Measurements from ENCODE around the gene TCF7L2. TPM values are rescaled to one million over a fixed set of nuclear protein-coding genes. Genes with fewer than 3 reads are reported as not detected.

TCF7L2 gene
- total RNA-seq, 2 experiments from 2014 or later = 0.60 to 0.81 TPM

DNA sequence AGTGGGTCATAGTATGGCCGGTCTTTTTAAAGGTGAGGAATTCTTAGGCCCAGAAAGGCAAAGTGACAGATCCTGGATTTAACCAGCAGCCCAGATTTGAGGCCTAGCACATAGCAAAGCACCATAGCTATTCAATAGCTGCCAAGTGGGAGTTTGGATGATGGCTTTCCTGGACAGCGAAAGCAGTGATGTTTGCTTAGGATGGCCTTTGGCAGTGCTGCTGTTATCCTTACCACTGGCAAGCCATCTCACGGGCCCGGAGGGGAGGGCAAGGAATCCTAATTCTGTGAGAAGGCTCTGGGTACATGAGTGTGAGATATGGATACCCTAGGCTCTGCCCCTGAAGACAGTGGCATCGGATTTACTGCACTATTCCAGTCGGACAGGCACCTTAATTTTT, 50.4 kb downstream of the TCF7L2 start:
- ChIA-PET POLR2A (no interaction called here), CTCF (no interaction called here)
- DNase-seq = no peak
- Mint-ChIP-seq H3K4me3 (no peak overlapping the region), H3K27ac (no peak overlapping the region), H3K9me3 (no peaks in the 10 kb centered on the region), H3K36me3 (ENCODE audit: low read depth) (no peaks in the 10 kb centered on the region), H3K27me3 (peaks cover 67% of the 10 kb centered on the region), H3K4me1 (no peaks in the 10 kb centered on the region)

DNA sequence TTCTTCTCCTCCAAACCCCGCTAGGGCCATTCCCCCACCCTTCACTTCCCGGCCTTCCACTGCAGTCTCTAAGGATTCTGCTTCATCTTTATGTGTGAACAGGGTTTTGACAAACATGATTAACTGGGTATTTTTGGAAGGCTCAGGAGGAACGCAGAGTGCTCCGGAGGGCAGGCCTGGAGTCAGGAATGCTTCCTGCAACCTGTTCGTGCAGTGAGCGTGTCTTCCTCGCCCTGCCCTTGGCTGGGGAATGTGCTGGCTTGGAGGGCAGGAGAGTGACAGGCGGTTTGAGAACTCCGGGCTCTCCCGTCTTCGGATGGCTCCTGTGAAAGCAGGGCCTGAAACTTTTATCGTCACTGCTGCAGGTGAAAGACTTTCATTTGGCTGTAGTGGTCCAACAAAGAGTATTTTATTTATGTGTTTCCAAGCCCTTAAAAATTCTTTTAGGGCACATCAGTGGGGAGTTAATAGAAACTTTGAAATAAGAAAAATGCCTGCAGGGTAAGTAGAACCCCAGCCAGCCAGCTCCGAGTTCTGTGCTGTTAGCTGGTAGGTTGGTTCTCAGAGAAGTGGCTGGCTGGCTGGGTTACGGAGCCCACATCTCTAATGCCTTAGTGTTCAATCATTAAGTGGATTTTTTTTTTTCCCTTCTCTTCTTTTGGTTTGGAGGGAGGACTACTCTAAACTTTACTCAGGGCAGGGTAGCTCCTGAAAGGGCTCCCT, 51.0 kb downstream of the TCF7L2 start:
- H3K27me3 Mint-ChIP-seq = peaks cover 67% of the 10 kb centered on the region
- ChIA-PET POLR2A (no interaction called here), CTCF (no interaction called here)
- no peak overlapping the region for H3K27ac Mint-ChIP-seq
- no peaks in the 10 kb centered on the region for H3K9me3 Mint-ChIP-seq
- DNase-seq = no peak
- H3K4me3 Mint-ChIP-seq = no peak overlapping the region
- H3K4me1 Mint-ChIP-seq = no peaks in the 10 kb centered on the region
- no peaks in the 10 kb centered on the region for H3K36me3 Mint-ChIP-seq (ENCODE audit: low read depth)

- Mint-ChIP-seq H3K27ac (no peak overlapping the region), H3K4me1 (peaks cover 5% of the 10 kb centered on the region), H3K36me3 (ENCODE audit: low read depth) (no peaks in the 10 kb centered on the region), H3K4me3 (no peak overlapping the region), H3K9me3 (no peaks in the 10 kb centered on the region), H3K27me3 (peaks cover 68% of the 10 kb centered on the region)
- CTCF ChIA-PET = no interaction called here
- POLR2A ChIA-PET = no interaction called here
- DNase-seq = no peak
Measured at GRCh38 chr10:113001599-113002448, 51.8 kb downstream of the TCF7L2 start.

DNA sequence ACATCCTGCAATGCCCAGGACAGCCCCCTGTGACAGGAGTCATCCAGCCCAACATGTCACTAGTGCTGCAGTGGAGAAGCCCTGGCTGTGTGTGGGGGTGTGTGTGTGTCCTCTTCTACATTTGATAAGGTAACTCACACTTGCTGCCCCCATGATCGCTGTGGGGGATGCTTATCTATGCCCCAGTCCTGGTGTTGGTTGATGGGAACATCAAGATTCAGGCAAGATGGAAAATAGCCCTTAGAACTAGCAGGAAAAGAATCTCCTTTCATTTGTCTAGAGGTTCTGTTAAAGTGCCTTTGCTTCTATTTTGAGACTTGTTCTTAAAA, 52.4 kb downstream of the TCF7L2 start:
- peaks cover 67% of the 10 kb centered on the region for H3K27me3 Mint-ChIP-seq
- DNase-seq = no peak
- H3K4me1 Mint-ChIP-seq = peaks cover 11% of the 10 kb centered on the region
- CTCF ChIA-PET = no interaction called here
- no peak overlapping the region for H3K4me3 Mint-ChIP-seq
- no peak overlapping the region for H3K27ac Mint-ChIP-seq
- no peaks in the 10 kb centered on the region for H3K9me3 Mint-ChIP-seq
- POLR2A ChIA-PET = no interaction called here
- H3K36me3 Mint-ChIP-seq (ENCODE audit: low read depth) = no peaks in the 10 kb centered on the region

- H3K4me3 Mint-ChIP-seq = no peak overlapping the region
- ChIA-PET CTCF (no interaction called here), POLR2A (no interaction called here)
- H3K4me1 Mint-ChIP-seq = peaks cover 17% of the 10 kb centered on the region
- H3K9me3 Mint-ChIP-seq = no peaks in the 10 kb centered on the region
- H3K27me3 Mint-ChIP-seq = peaks cover 67% of the 10 kb centered on the region
- H3K27ac Mint-ChIP-seq = no peak overlapping the region
- no peak for DNase-seq
- no peaks in the 10 kb centered on the region for H3K36me3 Mint-ChIP-seq (ENCODE audit: low read depth)
Measured at GRCh38 chr10:113003052-113003451, 53.0 kb downstream of the TCF7L2 start.

GRCh38 chr10:113004069-113004618, 54.1 kb downstream of the TCF7L2 start:
- H3K27ac Mint-ChIP-seq = no peak overlapping the region
- DNase-seq = no peak
- H3K36me3 Mint-ChIP-seq (ENCODE audit: low read depth) = no peaks in the 10 kb centered on the region
- POLR2A ChIA-PET = no interaction called here
- CTCF ChIA-PET = no interaction called here
- H3K27me3 Mint-ChIP-seq = peaks cover 73% of the 10 kb centered on the region
- no peak overlapping the region for H3K4me3 Mint-ChIP-seq
- H3K4me1 Mint-ChIP-seq = peaks cover 21% of the 10 kb centered on the region
- H3K9me3 Mint-ChIP-seq = no peaks in the 10 kb centered on the region

DNA sequence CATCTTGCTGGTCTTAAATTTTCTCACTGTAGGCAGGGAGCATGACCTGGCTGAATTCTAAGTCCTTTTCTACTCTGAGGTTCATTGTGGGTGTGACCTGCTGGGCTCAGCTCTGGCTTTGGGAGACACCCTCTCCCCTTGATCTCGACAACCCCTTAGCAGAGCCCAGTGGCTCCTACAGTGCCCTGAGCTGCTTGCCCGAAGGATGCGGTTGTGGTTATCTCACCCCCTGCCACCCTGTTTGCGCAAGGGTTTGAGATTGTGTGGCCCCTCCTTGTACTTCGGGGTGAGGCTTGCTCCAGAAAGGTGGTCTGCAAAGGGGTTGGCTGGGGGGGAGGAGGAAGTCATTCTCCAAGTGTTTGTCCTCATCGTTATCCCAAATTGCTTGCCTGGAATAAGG, 55.3 kb downstream of the TCF7L2 start:
- Mint-ChIP-seq H3K9me3 (peaks cover 1% of the 10 kb centered on the region), H3K27ac (no peak overlapping the region), H3K4me3 (no peak overlapping the region), H3K36me3 (ENCODE audit: low read depth) (no peaks in the 10 kb centered on the region), H3K4me1 (peaks cover 21% of the 10 kb centered on the region), H3K27me3 (peaks cover 75% of the 10 kb centered on the region)
- CTCF ChIA-PET = no interaction called here
- POLR2A ChIA-PET = no interaction called here
- no peak for DNase-seq

DNA sequence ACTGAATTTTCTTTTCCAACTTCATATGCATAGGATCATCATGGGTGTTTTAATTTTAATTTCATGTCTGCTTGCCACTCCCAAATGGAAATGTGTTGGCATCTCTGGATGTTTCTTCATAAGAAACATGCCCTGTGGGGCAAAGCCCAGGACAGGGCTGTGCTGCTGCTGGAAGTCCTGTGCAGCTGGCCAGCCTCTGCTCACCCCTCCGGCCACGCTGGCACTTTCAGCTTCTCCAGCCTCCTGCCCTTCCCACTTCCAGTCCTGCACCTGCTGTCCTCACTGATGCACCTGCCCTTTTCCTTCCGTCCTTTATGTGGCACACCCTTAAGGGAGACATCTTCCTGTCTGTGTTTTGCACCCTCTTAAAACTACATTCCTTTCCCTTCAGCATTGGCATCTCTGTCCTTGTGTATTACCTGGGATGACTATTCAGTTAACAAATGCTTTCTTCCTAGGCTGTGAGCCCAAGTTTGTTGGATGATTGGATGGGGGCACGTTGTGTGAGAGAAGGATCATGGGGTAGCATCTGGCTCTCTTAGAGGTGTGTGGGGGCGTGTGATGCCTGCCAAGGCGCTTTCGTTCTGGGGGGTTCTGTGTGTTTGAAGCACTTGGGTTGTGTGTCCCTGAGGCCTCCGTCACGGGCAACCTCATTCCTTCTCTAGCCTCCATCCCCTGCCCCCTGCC, 56.8 kb downstream of the TCF7L2 start:
- Mint-ChIP-seq H3K4me1 (peaks cover 21% of the 10 kb centered on the region), H3K36me3 (ENCODE audit: low read depth) (no peaks in the 10 kb centered on the region), H3K4me3 (no peak overlapping the region), H3K27ac (no peak overlapping the region), H3K9me3 (peaks cover 2% of the 10 kb centered on the region), H3K27me3 (peaks cover 77% of the 10 kb centered on the region)
- no peak for DNase-seq
- ChIA-PET CTCF (no interaction called here), POLR2A (no interaction called here)

DNA sequence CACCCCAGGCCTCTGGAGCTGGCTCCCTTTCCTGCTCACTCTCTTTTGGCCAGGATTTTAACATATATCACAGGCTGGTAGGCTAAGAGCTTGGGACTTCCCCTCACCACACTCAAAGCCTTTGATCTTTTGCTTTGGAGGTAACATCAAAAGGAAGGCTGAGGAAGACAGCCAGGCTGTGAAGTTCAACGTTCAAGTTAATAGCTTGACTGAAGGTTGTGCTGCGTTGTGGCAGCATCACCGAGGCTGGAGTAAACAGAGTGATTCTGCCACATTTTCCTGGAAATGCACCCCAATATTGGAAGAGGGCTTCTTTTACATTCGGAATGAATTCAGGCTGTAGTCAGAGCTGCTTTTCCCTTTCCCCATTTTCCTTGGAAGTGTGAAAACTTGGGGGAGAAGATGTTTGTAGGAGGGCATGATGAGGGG, 57.3 kb downstream of the TCF7L2 start:
- Mint-ChIP-seq H3K9me3 (peaks cover 2% of the 10 kb centered on the region), H3K27me3 (peaks cover 77% of the 10 kb centered on the region), H3K27ac (no peak overlapping the region), H3K4me3 (peak overlapping the region; percentile 28), H3K4me1 (peaks cover 21% of the 10 kb centered on the region), H3K36me3 (ENCODE audit: low read depth) (no peaks in the 10 kb centered on the region)
- POLR2A ChIA-PET = no interaction called here
- peak; percentile 68 for DNase-seq
- CTCF ChIA-PET = no interaction called here

DNA sequence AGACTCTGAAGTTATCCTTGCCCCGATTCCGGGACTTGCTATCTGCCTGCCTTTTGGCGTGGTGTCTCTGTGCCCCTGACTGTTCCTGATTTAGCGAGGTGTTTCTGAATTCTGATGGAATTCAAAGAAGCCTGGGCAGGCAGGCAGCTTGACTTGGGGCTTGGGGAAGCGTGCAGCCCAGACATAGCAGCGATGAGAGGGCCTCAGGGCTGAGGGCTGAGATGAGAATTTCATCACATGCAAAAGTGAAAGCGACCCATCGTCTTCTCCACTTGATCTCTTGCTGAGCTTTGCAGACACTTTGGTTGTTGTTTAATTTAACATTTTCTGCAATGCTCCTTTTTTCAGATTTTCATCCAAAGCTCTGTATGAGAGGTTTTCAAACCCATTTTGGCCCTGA, 57.8 kb downstream of the TCF7L2 start:
- peaks cover 21% of the 10 kb centered on the region for H3K4me1 Mint-ChIP-seq
- CTCF ChIA-PET = no interaction called here
- POLR2A ChIA-PET = no interaction called here
- H3K9me3 Mint-ChIP-seq = peaks cover 2% of the 10 kb centered on the region
- no peaks in the 10 kb centered on the region for H3K36me3 Mint-ChIP-seq (ENCODE audit: low read depth)
- DNase-seq = peak; percentile 11
- no peak overlapping the region for H3K27ac Mint-ChIP-seq
- no peak overlapping the region for H3K4me3 Mint-ChIP-seq
- peaks cover 75% of the 10 kb centered on the region for H3K27me3 Mint-ChIP-seq

DNA sequence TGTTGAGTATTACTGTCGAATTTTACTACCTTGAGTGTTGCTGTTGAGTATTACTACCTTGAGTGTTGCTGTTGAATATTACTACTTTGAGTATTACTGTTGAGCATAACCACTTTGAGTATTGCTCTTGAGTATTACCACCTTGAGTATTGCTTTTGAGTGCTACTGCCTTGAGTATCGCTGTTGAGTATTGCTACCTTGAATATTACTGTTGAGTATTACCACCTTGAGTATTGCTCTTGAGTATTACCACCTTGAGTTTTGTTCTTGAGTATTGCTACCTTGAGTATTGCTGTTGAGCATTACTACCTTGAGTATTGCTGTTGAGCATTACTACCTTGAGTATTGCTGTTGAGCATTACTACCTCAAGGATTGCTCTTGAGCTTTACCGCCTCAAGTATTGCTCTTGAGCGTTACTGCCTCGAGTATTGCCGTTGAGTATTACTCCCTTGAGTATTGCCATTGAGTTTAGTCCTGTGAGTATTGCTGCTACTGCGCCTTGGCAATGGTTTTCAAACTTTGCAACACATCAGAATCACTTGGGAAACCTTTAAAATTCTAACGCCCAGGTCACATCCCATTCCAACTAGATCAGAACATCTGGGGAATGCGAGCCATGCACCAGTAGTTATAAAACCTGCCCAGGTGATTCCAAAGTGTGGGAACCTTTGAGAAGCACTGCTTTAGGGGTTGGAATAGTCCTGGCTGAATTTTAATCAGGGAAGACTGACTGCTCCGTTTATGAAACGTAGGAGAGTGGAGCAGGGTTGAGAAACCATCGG, 61.7 kb downstream of the TCF7L2 start:
- no peak overlapping the region for H3K4me3 Mint-ChIP-seq
- peaks cover 52% of the 10 kb centered on the region for H3K27me3 Mint-ChIP-seq
- H3K4me1 Mint-ChIP-seq = peaks cover 16% of the 10 kb centered on the region
- no peak overlapping the region for H3K27ac Mint-ChIP-seq
- no peak for DNase-seq
- ChIA-PET CTCF (no interaction called here), POLR2A (no interaction called here)
- H3K9me3 Mint-ChIP-seq = peaks cover 2% of the 10 kb centered on the region
- no peaks in the 10 kb centered on the region for H3K36me3 Mint-ChIP-seq (ENCODE audit: low read depth)

DNA sequence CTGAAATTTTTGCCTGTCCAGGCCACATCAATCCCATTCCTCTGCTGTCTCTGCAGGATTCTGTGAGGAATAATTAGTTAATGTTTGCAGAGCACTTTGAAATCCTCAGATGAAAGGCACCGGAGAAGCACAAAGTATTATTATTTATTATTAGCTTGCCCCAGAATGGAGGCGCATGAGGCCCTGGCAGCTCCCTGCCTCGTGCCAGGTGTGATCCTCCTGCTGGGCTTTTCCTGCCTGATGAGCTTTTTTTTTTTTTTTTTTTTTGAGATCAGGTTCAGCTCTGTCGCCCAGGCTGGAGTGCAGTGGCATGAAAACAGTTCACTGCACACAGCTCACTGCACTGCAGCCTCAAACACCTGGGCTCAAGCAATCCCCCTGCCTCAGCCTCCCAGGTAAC, 65.2 kb downstream of the TCF7L2 start:
- CTCF ChIA-PET = no interaction called here
- POLR2A ChIA-PET = no interaction called here

DNA sequence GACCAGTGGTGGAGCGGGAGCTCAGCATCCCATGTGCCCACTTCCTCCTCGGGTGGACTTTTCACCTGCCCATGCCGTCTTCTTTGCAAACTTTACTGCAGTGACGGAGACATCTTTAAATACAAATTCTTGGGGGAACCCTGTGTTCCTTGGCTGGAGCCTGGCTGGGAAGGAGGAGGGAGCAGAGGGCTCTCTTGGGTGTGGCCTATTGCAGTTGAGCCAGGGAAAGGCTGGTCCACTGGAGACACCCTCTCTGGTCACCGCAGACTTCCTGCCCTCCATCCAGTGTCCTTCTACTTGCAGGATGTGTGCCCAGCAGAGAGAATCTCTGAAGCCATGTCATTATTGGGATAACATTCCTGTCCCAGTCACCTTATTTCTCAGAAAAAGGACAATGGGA, 67.3 kb downstream of the TCF7L2 start:
- CTCF ChIA-PET = no interaction called here

More for the DNA sequence above, 65.2 kb downstream of the TCF7L2 start:
- Mint-ChIP-seq H3K4me1 (no peaks in the 10 kb centered on the region), H3K36me3 (ENCODE audit: low read depth) (no peaks in the 10 kb centered on the region), H3K9me3 (peaks cover 2% of the 10 kb centered on the region), H3K27ac (no peak overlapping the region), H3K4me3 (no peak overlapping the region), H3K27me3 (peaks cover 31% of the 10 kb centered on the region)
- no peak for DNase-seq

More for the DNA sequence above, 67.3 kb downstream of the TCF7L2 start:
- POLR2A ChIA-PET = no interaction called here
- Mint-ChIP-seq H3K27ac (no peak overlapping the region), H3K27me3 (peaks cover 15% of the 10 kb centered on the region), H3K4me3 (no peak overlapping the region), H3K9me3 (no peaks in the 10 kb centered on the region), H3K4me1 (no peaks in the 10 kb centered on the region), H3K36me3 (ENCODE audit: low read depth) (no peaks in the 10 kb centered on the region)
- DNase-seq = no peak

Measured in activated CD4-positive, alpha-beta T cell treated with anti-CD3 and anti-CD28 coated beads, Interleukin-2, amount 10 ng/mL, durations not matched to agents 7 days and 5 days (primary cell).